ENCODE results near the gene LAMA1.

DNA sequence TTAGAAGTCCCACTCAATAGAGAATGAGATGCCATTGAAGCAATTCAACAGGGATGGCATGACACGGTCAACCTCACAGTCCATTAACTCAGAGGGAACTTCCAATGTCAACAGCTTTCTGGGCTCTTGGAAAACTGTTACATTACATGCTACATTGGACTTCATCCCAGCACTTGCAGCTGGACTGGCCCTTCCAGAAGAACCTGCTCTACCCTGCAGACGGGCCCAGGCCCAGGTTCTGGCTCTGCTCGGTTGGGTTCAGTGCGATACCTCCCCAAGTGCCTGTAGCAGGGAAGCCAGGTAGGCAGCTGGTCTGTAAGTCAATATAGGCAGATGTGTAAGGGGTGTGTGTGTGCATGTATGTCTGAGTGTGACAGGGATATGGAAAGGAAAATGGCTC lies 12.9 kb downstream of the LAMA1 start:
- TF ChIP-seq EZH2 (IDR thresholded peaks at IDR 0.05) = no peak
- TF ChIP-seq POLR2AphosphoS5 (IDR thresholded peaks at IDR 0.05; ENCODE audit: borderline replicate concordance, low read depth, low read length) = no peak
